NCI-H2171 (cell line): ENCODE results near the gene SLC23A2.
"Not testable (repeated sequence)": the region's sequence is repeated elsewhere in the genome, so short reads cannot be mapped to it uniquely, and the experiment has no call there.

Experiments used
- DNase-seq: peaks from one replicate; lab custom pipeline; 2025; lab: John Stamatoyannopoulos, UW

SLC23A2 gene

GRCh38 chr20:5005326-5005725, 4.0 kb upstream of the SLC23A2 start:
- DNase-seq = no peak

DNA sequence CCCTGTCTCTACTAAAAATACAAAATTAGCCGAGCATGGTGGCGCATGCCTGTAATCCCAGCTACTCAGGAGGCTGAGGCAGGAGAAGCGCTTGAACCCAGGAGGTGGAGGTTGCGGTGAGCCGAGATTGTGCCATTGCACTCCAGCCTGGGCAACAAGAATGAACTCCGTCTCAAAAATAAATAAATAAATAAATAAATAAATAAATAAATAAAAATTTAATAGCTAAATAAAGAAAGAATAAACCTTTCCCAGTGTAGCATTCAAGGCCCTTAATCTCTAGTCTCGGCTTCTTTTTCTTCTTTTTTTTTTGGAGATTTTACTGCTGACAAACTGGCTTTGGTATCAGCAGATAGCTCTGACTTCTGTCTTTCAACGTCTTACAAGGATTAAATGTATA, 3.5 kb upstream of the SLC23A2 start:
- not testable (repeated sequence) for DNase-seq

GRCh38 chr20:5003626-5004025, 2.3 kb upstream of the SLC23A2 start:
- DNase-seq = no peak

DNA sequence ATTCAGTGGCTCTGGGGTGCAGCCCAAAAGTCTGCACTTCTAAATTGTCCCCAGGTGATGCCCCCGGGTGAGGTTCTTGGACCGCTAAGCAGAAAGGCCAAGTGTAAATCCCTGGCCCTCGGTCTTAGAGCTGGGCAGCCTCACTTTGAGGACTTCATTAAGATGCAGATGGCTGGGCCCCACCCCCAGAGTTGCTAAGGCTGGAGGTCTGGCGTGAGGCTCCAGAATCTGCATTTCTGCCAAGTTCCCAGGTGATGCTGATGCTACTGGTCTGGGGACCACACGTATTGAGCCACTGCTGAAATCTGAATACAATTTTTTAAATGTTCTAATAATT, 735 bp upstream of the SLC23A2 start:
- DNase-seq = no peak

GRCh38 chr20:5000263-5001173, 792 bp downstream of the SLC23A2 start:
- DNase-seq = peak; percentile 9

DNA sequence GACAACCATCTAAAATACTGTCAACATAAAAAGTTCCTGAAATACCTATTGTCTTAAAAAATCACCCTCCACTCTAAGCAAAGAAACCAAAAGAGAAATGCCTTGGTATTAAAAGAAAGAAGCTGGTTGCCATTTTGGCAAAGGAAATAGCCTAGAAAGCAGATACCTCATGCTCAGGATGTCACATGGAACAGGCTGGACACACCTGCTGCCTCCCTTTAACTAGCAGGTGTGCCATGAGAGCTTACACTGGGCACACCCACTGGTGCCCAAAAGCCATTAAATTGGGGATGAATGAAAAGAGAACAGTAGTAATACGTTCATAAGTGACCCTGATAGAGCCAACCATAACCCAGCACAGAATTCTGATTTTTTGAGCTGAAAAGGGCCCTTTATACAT, 1.5 kb downstream of the SLC23A2 start:
- peak; percentile 42 for DNase-seq

DNA sequence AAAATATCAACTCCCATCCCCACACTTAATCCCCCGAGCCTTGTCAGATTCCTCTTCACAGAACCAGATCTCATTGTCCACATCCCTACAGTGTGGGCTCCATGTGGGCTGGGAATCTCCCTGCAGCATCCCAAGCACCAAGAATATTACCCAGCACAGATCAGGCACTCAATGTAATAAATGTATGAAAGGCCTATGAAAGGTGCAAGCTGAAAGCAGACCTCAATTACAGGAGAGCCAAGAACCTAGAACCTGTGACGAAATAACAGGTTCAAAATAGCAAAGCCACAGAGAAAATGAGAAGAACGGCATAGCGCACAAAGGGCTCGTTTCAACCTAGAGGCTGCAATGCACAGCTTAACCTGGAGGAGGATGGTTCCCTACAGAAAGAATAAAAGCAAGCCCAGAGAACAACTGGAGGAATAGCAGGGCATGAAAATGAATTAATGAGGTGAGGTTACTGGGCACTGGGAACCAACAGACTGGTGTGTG, 3.1 kb downstream of the SLC23A2 start:
- no peak for DNase-seq

DNA sequence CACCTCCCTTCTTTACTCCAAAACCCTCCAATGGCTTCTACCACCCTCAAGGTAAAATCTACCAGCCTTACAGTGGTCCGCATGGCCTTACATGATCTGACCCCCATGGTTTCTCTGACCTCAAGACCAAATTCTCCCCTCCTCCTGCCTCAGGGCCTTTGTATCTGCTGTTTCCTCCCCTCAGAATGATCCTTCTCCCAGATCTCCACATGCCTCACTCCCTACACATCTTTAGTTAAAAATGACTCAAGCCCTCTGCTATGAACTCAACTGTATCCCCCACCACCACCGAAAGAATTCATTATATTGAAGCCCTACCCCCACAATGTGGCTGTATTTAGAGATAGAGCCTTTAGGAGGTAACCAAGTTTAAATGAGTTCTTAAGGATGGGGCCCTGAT, 4.1 kb downstream of the SLC23A2 start:
- DNase-seq = no peak

DNA sequence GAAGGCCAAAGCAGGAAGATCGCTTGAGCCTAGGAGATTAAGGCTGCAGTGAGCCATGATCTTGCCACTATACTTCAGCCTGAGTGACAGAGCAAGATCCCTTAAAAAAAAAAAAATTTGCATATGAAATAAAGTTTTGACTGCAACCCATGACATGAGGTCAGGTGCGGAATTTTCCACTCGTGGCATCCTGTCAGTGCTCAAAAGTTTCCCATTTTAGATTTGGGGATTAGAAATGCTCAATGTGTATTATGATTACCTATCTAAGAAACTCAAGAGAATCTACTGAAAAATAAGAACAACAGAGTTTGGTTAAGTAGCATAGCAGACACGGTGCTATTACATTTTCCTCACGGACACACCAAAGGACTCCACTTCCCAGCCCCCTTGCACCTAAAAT, 11.7 kb downstream of the SLC23A2 start:
- no peak for DNase-seq

GRCh38 chr20:4987130-4987529, 14.2 kb downstream of the SLC23A2 start:
- no peak for DNase-seq

- DNase-seq = no peak
Observed at GRCh38 chr20:4985658-4986057, 15.7 kb downstream of the SLC23A2 start.

DNA sequence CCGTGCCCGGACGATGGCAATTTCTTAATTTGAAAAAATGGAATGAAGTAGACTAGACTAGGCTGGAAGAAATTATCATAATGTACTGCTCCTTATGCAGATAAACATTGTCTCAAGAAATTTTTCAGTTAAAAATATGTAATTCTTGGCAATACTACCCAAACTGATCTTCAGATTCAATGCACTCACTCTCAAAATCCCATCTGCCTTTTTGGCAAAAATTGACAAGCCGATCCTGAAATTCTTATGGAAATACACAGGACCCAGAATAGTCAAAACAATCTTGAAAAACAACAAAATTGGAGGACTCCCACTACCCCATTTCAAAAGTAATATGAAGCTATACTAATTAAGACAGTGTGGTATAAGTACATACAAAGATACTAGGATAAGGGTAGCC, 19.0 kb downstream of the SLC23A2 start:
- no peak for DNase-seq

DNA sequence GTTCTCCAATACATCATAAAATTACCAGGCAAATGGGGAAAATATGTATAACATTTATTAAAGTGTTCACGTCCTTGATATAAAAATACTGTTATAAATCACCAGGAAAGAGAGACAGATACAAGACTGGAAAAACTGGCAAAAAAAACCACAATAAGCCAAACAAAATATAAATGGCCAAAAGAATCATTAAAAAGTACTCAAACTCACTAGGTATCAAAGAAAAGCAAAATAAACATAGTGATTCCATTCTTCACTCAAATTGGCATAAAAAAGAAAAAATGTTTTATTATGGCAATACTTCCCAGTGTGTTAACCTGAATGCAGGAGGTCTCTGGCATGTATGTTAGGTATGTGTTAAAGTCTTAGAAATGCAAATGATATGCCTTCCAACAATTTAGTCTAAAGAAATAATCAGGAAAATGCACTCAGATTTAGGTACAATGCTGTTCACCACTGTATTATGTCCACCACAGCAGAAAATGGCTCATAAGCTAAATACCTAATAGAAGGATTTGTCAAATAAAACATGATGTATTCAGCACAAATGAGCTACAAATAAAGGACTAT, 21.4 kb downstream of the SLC23A2 start:
- no peak for DNase-seq

DNA sequence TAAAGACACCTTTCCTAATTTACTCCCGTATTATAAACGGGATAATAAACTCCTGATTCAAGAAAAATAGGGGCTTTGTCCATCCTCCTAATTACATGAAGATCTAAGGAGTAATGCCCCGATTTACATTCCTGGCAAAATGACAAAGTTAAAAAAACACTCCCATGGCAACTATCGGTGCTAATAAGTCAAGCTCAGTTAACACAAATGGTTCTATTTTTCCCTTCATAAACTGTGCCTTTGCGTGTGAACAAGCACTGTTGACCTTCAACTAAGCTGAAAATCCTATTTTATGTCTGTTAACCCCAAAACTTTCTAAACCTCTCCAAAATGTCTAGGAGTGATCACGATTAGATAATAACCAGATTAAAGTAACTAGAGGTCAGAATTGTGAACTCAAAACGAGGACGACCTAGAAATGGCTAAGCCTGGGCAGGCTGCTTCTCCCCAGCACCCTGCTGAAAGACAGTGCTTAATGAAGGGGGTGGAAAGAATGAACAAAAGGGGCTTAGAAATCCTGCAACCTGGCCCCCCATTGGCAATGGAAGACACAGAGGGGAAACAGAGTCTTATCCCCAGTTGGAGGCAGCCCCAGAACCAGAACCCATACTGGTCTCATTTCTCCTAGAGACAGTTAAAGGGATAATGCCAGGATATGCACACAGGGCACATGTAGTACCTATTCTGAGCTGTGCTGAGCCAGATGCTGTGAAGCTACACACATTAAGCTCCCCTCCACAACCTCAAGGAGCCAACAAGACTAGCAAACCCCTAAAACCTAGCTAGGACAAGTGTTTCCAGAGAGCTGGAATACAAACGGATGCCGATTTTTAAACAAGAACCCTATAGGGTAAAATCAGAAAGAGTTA, 23.0 kb downstream of the SLC23A2 start:
- DNase-seq = no peak

GRCh38 chr20:4976014-4976413, 25.3 kb downstream of the SLC23A2 start:
- DNase-seq = not testable (repeated sequence)

DNA sequence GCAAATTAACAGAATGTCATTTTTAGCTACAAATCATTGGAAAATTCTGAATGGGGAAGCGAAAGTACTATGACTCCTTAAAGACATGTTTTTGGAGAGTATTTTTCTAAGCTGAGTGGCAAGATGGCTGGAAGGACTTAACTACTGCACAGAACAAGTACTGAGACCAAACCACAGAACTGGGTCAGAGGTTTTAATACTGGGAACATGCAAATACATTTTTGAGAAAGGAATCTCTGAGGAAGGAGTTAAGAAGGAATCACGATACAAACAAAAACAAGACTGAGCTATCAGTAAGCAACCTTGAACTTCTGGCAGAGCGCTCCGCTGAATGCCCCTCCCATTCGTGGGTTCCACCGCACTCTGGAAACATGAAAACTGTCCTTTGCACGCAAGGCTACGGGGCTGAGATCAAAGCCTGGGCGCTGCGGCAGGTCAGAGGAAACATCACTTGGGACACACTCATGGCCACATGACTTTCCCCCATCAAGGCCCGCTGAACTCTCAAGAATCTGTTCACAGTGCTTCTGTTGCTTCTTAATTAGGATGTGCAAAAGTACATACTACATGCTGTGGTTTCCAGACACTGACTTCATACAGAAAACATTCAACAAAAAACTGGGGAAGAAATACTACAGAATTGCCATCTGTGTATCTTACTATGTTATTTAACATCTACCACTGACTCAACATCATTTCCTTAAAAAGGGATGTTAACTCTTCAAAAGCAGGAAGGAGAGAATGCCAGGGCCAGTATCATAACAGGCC, 27.8 kb downstream of the SLC23A2 start:
- DNase-seq = no peak

- no peak for DNase-seq
Observed at GRCh38 chr20:4972506-4973251, 28.6 kb downstream of the SLC23A2 start.

- no peak for DNase-seq
Observed at GRCh38 chr20:4971064-4971463, 30.2 kb downstream of the SLC23A2 start.

DNA sequence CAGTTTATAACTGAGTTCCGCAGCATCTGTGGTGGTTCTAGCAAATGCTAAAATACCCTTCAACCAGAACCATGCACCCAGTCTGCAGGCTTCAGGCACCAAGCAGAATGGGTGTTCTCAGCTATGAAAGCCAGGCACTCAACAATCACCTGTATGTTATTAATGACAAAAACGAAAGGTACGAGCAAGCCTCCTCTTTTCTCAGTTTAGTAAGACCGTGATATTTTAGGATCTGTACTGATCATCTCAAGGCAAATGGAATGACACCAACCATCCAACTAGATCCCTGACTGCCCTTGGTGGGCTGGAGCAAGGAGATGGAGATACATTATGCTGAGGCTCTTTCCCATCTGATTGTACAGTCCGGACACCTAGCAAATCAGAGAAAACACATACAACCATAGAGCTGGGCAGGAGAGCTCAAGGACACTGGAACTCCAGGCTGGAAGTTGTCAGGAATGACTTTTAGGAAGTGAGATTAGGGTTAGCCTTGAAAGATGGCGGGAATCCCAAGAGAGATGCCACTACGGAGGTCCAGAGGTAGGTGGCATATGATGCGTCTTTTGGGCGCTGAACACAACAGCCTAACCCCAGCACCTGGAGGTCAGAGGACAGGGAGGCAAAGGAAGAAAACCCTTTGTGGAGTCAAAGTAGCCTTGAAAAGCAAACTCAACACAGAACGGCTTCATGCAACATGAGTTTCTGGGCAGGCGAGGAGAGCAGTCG, 33.4 kb downstream of the SLC23A2 start:
- DNase-seq = no peak
